ENCODE results near the gene ZNF670.
"Not testable (repeated sequence)": the region's sequence is repeated elsewhere in the genome, so short reads cannot be mapped to it uniquely, and the experiment has no call there.

ZNF670 gene

DNA sequence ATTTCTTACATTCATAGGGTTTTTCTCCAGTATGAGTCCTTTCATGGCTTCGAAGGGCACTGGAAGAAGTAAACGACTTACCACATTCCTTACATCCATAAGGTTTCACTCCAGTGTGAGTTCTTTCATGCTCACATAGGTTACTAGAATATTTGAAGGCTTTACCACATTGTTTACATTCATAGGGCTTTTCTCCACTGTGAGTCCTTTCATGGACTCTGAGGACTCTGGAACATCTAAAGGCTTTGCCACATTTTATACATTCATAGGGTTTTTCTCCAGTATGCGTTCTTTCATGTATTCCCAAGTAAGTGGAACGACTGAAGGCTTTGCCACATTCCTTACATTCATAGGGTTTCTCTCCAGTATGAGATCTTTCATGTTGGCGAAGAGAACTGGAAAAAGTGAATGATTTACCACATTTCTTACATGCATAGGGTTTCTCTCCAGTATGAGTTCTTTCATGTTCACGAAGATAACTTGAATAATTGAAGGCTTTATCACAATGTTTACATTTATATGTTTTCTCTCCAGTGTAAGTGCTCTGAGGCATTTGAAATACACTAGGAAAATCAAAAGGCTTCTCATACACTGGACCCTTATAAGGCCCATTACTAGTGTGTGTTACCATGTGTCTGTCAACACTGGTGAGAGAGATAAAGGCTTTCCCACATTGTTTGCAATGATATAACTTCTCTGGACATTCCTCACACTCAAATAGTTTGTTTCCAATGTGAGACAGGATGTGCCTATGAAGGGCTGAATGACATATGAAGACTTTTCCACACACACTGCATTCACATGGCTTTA lies 40.9 kb downstream of the ZNF670 start:
- no peak for FAIRE-seq

DNA sequence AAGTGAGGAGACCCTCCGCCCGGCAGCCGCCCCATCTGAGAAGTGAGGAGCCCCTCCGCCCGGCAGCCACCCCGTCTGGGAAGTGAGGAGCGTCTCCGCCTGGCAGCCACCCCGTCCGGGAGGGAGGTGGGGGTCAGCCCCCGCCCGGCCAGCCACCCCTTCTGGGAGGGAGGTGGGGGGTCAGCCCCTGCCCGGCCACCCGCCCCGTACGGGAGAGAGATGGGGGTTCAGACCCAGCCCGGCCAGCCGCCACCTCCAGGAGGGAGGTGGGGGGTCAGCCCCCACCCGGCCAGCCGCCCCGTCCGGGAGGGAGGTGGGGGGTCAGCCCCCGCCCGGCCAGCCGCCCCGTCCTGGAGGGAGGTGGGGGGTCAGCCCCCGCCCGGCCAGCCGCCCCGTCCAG lies 46.3 kb downstream of the ZNF670 start:
- not testable (repeated sequence) for FAIRE-seq

All from G401.6 (cell line).